ENCODE results near the gene ARHGEF7.

The ARHGEF7 gene

DNA sequence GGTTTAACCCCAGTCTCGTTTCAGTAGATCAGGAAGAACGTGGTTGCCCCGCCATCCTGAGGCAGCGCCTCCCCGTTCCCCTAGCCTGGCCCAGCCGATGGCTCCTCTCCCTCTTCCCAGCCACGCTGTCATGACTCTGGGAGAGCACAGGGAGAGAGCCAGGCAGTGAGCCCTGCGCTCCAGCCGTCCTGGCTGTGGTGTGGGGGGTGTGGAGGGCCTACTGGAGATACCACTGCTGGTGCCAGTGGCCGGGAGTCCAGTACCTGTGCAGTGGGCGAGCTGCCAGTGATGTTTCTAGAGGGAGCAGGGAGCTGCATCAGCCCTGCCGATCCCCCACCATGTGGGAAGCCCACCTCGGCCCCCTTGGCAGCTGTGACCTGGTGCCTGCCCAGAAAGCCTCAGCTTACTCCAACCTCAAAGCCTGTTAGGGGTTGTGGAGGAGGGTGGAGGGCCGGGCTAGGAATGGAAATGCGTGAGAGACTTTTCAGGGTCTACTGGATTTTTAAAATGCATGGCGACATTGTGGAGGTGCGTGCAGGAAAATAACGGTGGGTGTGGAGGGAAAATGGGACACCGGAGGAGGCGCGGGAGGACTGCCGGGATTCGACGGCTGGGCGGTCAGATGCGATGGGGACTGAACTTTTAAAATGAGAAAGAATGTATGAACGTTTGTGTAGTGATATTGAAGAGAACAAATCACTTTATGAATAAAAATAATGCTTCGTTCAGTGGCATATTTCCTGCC lies 210.2 kb downstream of the ARHGEF7 start:
- no peak for DNase-seq (ENCODE audit: low spot score)

DNA sequence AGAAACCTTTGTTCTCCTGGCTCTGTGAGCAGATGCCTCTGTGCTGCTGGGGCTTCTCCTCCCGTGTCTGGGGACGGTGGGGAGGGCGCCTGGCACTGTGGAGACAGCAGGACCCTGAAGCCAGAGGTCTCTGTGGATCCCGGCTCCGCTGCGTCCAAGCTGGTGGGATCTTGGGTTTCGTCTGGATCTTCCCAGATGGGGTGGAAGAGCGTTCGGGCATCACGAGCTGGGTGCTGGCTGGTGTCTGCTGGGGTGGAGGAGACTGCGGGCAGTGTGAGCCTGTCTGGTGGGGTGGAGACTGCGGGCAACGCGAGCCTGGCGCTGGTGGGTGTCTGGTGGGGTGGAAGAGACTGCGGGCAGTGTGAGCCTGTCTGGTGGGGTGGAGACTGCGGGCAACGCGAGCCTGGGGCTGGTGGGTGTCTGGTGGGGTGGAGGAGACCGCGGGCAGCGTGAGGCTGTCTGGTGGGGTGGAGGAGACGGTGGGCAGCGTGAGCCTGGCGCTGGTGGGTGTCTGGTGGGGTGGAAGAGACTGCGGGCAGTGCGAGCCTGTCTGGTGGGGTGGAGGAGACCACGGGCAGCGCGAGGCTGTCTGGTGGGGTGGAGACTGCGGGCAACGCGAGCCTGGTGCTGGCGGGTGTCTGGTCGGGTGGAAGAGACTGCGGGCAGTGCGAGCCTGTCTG lies 211.0 kb downstream of the ARHGEF7 start:
- DNase-seq (ENCODE audit: low spot score): no peak

GRCh38 chr13:111326621-111326965 lies 211.5 kb downstream of the ARHGEF7 start:
- DNase-seq (ENCODE audit: low spot score): peak; percentile 4

GRCh38 chr13:111326981-111327642 lies 212.0 kb downstream of the ARHGEF7 start:
- DNase-seq (ENCODE audit: low spot score): no peak

- DNase-seq (ENCODE audit: low spot score): no peak
Observed at GRCh38 chr13:111327730-111328573, 212.8 kb downstream of the ARHGEF7 start.

DNA sequence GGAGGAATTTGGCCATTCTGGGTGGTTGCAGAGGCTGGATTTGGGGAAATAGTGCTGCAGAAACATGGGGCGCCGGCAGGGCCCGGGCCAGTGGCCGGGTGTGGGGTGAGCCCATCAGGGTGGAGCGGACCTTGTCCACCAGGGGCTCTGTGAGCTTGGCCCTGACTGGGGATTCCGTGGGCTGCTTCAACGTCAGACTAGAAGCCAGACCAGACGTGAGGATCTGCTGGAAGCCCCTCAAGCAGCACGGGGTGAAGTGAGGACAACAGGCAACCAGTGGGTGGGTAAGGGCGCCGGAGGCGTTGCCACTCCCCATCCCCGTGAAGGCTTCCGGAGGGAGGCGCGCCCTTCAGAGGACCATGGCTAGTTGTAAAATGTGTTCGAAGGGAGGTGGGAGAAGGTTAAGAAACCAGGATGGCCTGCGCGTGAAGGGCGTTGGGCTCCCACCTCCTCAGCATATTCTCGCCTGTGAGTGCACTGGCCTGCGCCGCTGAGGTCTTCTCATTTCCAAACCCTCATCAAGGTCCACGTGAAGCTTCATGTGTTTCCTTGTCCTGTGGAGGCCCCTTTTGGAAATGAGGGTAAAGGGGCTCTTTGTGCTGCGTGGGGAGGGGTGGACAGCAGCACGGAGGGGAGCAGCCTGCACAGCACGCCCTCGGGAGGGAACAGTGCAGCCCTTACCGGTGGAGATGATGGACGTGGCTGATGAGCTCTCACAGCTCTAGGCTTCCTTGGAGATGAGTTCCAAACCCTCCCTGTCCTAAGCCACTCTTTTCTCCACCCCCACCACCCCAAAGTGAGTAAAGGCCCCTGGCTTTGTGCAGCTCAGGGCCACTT lies 213.7 kb downstream of the ARHGEF7 start:
- no peak for DNase-seq (ENCODE audit: low spot score)

GRCh38 chr13:111329641-111330040 lies 214.5 kb downstream of the ARHGEF7 start:
- DNase-seq (ENCODE audit: low spot score): no peak

- no peak for DNase-seq (ENCODE audit: low spot score)
Observed at GRCh38 chr13:111330066-111330610, 215.0 kb downstream of the ARHGEF7 start.

- no peak for DNase-seq (ENCODE audit: low spot score)
Observed at GRCh38 chr13:111335298-111335697, 220.2 kb downstream of the ARHGEF7 start.

- DNase-seq (ENCODE audit: low spot score): no peak
Observed at GRCh38 chr13:111336666-111337065, 221.6 kb downstream of the ARHGEF7 start.

- no peak for DNase-seq (ENCODE audit: low spot score)
Observed at GRCh38 chr13:111337206-111337605, 222.1 kb downstream of the ARHGEF7 start.

DNA sequence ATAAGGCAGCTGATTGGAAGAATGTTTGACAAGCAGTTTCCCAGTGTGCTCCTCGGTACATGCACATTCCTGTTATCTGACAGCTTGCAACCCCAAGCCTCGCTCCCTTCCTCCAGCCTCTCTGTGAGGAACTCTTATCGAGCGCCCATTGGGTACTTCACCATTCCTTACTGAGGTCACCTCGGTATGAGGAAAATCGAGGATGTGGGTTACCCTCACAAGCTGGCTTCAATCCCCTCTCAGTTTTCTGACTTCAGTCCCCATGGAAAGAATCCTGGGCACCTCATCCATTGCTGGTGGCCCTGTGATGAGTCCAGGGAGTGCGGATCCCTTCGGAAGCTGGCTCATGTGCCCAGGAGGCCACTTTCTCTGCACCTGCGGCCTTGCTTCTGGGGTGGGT lies 222.6 kb downstream of the ARHGEF7 start:
- DNase-seq (ENCODE audit: low spot score): no peak

DNA sequence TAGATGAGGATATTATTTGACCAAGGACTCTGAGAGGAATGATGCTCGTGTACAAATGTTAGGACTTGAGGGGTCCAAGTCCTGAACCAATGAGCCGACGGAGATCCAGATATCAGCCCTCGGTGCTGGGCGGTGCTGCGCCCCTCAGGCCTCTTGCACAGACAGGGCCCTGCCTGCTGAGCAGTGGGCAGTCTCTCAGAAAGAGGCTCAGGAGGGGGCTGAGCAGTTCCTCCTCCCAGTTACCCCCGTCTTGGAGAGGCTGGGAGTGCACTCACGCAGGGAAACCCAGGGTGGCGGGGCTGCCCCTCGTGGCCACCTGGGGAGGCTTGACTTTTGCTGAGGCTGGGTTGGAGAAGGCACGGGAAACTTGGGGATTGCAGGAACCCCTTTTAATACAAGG lies 223.7 kb downstream of the ARHGEF7 start:
- no peak for DNase-seq (ENCODE audit: low spot score)

DNA sequence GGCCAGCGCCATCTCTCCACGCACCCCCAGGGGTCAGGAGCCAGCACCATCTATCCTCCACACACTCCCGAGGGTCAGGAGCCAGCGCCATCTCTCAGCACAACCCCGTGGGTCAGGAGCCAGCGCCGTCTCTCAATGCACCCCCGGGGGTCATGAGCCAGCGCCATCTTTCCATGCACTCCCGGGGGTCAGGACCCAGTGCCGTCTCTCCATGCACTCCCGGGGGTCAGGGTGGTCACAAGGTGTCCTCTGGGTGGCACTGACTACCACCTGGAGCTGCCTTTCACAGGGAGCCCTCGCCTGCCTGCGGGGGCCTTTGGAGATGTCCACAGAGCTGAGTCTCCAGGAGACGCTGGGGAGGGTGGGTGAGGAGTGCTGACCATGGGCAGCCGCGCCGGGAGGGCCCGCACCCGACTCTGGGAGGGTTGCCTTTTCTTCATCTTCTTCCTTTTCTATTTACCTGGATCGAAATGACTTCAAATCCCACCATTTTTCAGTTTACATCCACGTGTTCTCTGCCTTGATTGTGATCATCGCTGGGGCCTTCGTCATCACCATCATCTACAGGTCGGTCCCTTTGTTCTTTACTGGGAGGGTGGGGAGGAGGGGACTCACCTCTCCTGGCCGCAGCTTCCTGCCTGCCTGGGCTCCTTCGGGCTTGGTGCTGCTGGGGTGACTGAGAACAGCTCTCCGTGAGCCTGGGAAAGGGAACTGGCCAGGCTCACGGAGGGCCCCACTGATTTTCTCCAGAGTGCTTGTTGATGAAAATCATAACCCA lies 224.4 kb downstream of the ARHGEF7 start:
- DNase-seq (ENCODE audit: low spot score): no peak

- no peak for DNase-seq (ENCODE audit: low spot score)
Observed at GRCh38 chr13:111341886-111342285, 226.8 kb downstream of the ARHGEF7 start.

DNA sequence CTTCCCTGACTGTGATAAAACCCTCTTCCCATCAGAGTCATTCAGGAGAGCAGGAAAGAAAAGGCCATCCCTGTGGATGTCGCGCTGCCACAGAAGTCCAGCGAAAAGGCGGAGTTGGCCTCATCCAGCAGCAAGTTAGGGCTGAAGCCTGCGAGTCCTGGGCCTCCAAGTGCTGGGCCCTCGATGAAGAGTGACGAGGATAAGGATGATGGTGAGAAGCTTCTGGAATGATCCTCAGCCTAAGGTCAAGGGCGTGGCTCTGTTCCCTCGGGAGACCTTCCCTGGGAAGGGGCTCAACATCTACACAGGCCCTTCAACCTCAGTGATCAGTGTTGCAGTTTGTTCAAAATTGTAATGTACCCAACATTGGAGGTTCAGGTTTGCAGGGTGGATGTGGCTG lies 227.6 kb downstream of the ARHGEF7 start:
- DNase-seq (ENCODE audit: low spot score): no peak

- DNase-seq (ENCODE audit: low spot score): no peak
Observed at GRCh38 chr13:111343186-111343805, 228.2 kb downstream of the ARHGEF7 start.

DNA sequence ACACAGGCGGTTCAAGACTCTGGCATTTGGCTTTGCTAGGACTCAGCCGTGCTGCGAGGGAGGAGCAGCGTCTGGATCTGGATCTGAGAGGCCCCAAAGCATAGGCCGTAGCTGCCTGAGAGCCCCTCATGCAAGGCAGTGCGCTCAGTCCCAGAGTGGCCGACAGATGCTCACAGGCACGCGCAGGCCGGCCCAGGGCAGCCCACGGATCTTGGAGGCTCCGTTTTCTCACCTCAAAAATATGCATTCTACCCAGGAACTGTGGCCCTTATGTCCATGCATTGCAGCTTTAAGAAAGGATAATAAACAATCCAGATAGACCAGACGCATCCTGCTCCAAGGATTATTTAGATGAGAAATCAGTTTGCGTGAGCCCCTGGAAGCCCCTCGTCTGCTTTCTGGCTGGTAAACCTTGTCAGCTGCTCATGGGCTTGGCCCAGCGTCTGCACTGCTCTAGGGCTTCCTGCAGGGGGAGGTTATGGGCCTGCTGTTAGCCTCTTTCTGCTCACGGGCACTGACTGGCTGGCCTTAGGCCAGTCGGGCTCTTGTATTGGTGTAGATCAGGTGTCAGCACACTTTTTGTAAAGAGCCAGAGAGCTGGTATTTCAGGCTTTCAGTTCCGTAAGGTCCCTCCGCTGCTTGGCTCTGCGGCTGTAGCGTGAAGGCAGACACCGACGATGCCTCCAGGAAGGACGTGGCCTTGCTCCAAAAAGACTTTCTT lies 229.5 kb downstream of the ARHGEF7 start:
- no peak for DNase-seq (ENCODE audit: low spot score)

- DNase-seq (ENCODE audit: low spot score): no peak
Observed at GRCh38 chr13:111345682-111346081, 230.6 kb downstream of the ARHGEF7 start.
